Fibroblast of the aortic adventitia (primary cell): Measurements from ENCODE around the gene IL10. TPM values are rescaled to one million over a fixed set of nuclear protein-coding genes. Genes with fewer than 3 reads are reported as not detected.
"Not testable (repeated sequence)": the region's sequence is repeated elsewhere in the genome, so short reads cannot be mapped to it uniquely, and the experiment has no call there.

Experiments used
- DNase-seq: peaks from one replicate; pipeline ENCODE4 v3.0.0-alpha.2; 2010; ENCODE audit warnings: low read depth
- H3K4me3 ChIP-seq: 2 replicates; pipeline ENCODE4 v1.5.1; 2011; ENCODE audit warnings: low read depth, mild to moderate bottlenecking, control low read depth, low read length, moderate library complexity
- total RNA-seq: library from RNA; depleted of rRNA; stranded (reverse); fragments of >200 nt; gene quantifications from 2 replicates; pipeline ENCODE4 v1.2.3, GENCODE V29; 2012; ENCODE audit warnings: low replicate concordance
- TF ChIP-seq, protein P1 (sequence below): IDR thresholded peaks from 2 replicates; pipeline ENCODE4 v1.5.1; 2011; ENCODE audit warnings: mild to moderate bottlenecking, low read length, control low read depth, inconsistent platforms; ENCODE audit not compliant: insufficient read depth

The IL10 gene
- total RNA-seq, 1 donor: not detected

DNA sequence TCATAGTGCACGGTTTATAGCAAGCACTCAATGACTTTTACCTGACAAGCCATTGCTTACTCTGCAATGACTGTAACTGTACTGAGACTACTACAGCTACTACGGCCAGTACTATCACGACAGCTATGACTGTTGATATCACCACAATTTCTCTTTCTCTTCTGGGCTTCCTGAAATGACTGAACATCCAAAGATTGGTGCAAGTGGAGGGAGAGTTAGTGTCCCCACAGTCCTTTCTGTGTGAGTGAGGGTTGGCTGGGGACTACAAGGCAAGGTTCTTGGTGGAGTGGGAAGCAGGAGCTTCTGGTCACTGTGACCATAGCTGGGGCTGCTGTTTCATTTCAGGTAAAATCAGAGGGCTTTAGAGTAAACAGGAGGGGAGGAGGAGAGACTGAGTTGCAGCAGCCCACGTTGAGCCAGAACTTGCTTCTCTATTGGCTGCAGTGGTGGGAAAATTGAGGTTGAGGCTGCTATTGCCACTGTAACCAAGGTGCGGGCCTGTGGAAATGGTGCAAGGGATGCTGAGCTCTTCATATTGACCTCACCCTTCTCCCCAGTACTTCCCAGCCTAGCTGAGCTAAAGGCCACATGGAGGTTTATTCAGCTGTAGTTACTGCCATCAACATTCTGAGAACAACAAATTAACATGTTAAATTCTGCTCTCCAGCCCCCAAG is 14.1 kb upstream of the IL10 start:
- no peak overlapping the region for H3K4me3 ChIP-seq
- no peak for DNase-seq
- TF ChIP-seq, protein P1, sequence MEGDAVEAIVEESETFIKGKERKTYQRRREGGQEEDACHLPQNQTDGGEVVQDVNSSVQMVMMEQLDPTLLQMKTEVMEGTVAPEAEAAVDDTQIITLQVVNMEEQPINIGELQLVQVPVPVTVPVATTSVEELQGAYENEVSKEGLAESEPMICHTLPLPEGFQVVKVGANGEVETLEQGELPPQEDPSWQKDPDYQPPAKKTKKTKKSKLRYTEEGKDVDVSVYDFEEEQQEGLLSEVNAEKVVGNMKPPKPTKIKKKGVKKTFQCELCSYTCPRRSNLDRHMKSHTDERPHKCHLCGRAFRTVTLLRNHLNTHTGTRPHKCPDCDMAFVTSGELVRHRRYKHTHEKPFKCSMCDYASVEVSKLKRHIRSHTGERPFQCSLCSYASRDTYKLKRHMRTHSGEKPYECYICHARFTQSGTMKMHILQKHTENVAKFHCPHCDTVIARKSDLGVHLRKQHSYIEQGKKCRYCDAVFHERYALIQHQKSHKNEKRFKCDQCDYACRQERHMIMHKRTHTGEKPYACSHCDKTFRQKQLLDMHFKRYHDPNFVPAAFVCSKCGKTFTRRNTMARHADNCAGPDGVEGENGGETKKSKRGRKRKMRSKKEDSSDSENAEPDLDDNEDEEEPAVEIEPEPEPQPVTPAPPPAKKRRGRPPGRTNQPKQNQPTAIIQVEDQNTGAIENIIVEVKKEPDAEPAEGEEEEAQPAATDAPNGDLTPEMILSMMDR: no peak

DNA sequence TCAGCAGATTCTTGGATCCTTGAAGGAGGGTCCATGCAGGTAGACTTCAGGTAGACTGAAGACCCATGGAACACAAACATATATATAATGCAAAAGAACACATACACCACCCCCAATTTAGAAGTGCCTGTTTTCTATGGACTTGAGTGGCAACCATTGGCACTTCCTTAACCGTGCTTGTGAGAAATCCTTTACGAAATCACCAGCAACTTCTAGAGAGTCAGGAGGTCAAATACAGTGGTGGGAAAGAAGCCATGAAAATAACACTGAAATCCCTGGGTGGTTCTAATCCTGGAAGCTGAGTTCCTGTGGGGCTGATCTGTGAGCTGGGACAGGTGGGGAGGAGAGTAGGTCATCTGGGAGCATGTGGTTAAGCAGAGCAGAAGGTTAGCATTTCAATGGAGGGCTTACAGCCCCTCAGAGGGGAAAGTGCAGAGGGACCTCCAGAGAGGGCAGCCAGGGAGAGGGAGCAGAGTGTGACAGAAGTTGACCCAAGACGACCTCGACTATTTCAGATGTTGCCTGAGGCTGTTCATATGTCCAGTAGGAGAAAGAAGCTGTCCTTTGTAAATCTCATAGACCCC is 13.0 kb upstream of the IL10 start:
- no peak overlapping the region for H3K4me3 ChIP-seq
- TF ChIP-seq, protein P1: no peak
- DNase-seq: no peak

DNA sequence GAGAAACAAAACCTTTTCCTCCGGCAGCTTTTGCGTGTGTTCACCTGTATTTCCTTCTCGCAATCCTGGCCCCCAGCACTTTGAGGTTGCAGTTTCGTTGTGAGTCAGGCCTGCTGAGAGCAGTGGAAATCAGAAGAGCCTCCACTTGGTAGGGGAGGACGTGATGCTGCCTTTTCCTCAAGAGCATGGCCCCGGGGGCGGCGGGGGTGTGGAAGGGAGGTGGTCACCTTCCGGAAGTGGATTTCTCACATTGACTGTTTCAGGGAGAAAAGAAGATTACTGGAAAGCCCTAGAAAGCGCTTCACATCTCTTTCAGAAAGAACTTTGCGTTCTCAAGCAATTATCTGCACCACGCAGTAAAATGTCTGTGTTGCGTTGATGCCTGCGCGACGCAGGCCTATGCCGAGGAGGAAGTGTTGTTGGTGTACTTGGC is 12.2 kb upstream of the IL10 start:
- TF ChIP-seq, protein P1: no peak
- DNase-seq: no peak

DNA sequence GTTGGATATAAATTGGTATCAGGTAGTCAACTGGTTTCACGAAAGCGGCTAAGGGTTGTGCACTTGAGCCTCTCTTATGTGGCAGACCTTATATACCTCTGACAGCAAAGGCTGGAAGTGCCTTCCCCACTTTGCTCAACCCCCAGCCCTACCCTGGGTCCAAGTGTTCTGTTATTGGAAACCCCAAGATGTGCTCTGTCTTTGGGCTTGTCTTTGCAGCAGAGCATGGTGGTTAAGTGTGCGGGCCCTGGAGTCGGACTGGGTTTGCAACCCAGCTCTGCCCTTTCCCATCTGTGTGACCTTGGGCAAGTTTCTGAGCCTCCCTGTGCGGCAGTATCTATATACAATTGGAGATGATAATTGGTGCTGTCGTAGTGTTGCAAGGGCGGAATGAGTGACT is 11.2 kb upstream of the IL10 start:
- H3K4me3 ChIP-seq: no peak overlapping the region
- no peak for DNase-seq
- TF ChIP-seq, protein P1: no peak

More for the DNA sequence above, 12.2 kb upstream of the IL10 start:
- H3K4me3 ChIP-seq: no peak overlapping the region

DNA sequence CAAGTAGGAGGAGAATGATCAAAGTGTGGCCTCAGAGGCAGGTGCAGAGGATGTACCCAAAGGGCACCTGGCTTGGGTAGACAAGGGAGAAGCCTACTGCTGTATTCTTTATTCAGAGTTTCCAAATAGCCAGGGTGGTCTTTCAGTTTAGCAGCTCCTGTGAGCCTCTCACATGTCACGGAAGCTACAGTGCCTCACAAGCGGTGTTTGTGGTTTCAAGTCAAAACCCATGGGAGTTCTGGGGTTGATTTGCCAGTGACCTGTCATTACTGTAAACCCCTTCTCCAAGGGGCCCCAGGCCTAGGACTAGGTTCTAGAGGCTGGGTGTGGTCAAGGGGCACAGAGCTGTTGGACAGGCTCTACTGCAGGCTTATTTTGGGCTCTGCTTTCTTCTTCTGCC is 10.2 kb upstream of the IL10 start:
- no peak overlapping the region for H3K4me3 ChIP-seq
- no peak for DNase-seq
- TF ChIP-seq, protein P1: no peak

DNA sequence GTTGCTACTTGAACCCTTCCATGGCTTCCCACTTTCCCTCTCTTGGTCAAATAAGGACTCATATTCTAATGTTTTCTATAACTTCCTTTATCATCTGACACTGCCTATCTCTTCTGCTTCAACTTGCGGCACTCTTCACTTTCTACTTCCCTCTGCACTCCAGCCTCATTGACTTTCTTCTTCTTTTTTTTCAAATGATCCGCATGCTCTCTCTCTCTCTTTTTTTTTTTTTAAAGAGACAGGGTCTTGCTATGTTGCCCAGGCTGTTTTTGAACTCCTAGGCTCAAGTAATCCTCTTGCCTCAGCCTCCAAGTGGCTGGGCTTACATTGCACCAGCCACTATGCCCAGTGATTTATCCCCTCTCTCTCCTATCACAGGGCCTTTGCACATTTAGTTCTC is 7.3 kb upstream of the IL10 start:
- DNase-seq: no peak
- no peak overlapping the region for H3K4me3 ChIP-seq
- TF ChIP-seq, protein P1: no peak

DNA sequence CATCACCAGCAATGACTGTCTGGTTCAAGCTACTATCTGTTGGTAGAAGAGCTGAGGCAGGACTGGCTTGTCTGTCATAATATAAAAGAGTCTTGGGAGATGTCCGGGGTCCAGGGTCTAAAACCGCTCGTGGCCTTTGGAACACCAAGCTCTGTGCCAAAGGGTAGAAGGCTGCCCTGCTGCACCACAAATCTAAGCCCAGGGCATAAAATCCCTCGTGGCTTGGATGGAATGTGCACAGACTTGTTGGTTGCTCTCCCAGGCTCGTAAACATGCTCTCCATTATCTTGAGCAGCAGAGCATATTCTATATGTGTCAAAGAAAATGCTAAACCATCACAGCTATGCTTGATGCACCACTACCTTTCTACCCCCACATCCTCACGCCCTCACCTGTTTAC is 6.6 kb upstream of the IL10 start:
- not testable (repeated sequence) for H3K4me3 ChIP-seq, DNase-seq
